HepG2 (cell line): ENCODE measurements around the gene TMEM63B. TPM values are rescaled to one million over a fixed set of nuclear protein-coding genes. Genes with fewer than 3 reads are reported as not detected.
A peak's percentile ranks its signal among the peaks of the same experiment; 100 is the strongest.

Experiments used
- ARID4A ChIP-seq: sonication (generic); formaldehyde crosslinking; IDR thresholded peaks from 2 replicates; pipeline ENCODE4 v1.5.0; 2020; ENCODE audit warnings: mild to moderate bottlenecking, missing genetic modification reagents, borderline replicate concordance
- ARNTL ChIP-seq: sonication (generic); formaldehyde crosslinking; IDR thresholded peaks from 2 replicates; pipeline ENCODE4 v1.4.0; 2020; ENCODE audit warnings: mild to moderate bottlenecking, missing genetic modification reagents
- ELF3 ChIP-seq: IDR thresholded peaks from 2 replicates; pipeline ENCODE4 v1.6.1; 2016; ENCODE audit warnings: missing genetic modification reagents, missing compliant biosample characterization
- FOXA1 ChIP-seq, 2 experiments: fragments of 450-650 bp in 1 of 2; sonication (generic) in 1 of 2; formaldehyde crosslinking in 1 of 2; IDR thresholded peaks; 2 replicates each; pipeline versions ENCODE4 v1.4.0 to v1.6.1; 2016 to 2020; ENCODE audit warnings: missing genetic modification reagents in 1 of 2
- KDM5A ChIP-seq: fragments of 200-600 bp; sonication (generic); IDR thresholded peaks from 2 replicates; pipeline ENCODE4 v1.7.0; 2018; ENCODE audit warnings: antibody characterized with exemption, mild to moderate bottlenecking, low read length, borderline replicate concordance
- SMYD3 ChIP-seq: sonication (generic); formaldehyde crosslinking; IDR thresholded peaks from 2 replicates; pipeline ENCODE4 v1.8.1; 2023; ENCODE audit warnings: mild to moderate bottlenecking, missing genetic modification reagents
- ZEB1 ChIP-seq: IDR thresholded peaks from 2 replicates; pipeline ENCODE4 v1.6.1; 2012; ENCODE audit warnings: mild to moderate bottlenecking, low read depth, inconsistent platforms; ENCODE audit not compliant: insufficient replicate concordance
- ZNF34 ChIP-seq: sonication (generic); formaldehyde crosslinking; IDR thresholded peaks from 2 replicates; pipeline ENCODE4 v1.4.0; 2020; ENCODE audit warnings: mild to moderate bottlenecking, missing genetic modification reagents, borderline replicate concordance
- ZNF597 ChIP-seq: sonication (generic); formaldehyde crosslinking; IDR thresholded peaks from 2 replicates; pipeline ENCODE4 v1.5.0; 2020; ENCODE audit warnings: missing genetic modification reagents
- polyA plus RNA-seq, 8 experiments: library from polyadenylated mRNA; depleted of rRNA in 3 of 8; stranded (reverse) in 7 of 8; unstranded in 1 of 8; fragments of >200 nt; fragmentation: Illumina TruSeq in 4 of 8; extraction: Trizol in 4 of 8; gene quantifications; 2 replicates each; pipeline versions ENCODE4 v1.2.1 to v1.2.3, GENCODE V29; 2011 to 2016; ENCODE audit warnings: low read depth in 4 of 8, missing spikeins in 1 of 8, mixed read lengths in 1 of 8; ENCODE audit not compliant: insufficient read depth in 1 of 8
- total RNA-seq, 5 experiments: library from RNA; depleted of rRNA; stranded (reverse); fragments of >200 nt; fragmentation: Illumina TruSeq; extraction: Trizol; gene quantifications; 2 replicates each; pipeline ENCODE4 v1.2.3, GENCODE V29; 2016; ENCODE audit warnings: low read depth in 1 of 5
- TF ChIP-seq, protein P1 (sequence below): sonication (generic); formaldehyde crosslinking; IDR thresholded peaks from 2 replicates; pipeline ENCODE4 v1.4.0; 2020; ENCODE audit warnings: mild to moderate bottlenecking, missing genetic modification reagents
- TF ChIP-seq, protein P2 (sequence below): sonication (generic); formaldehyde crosslinking; IDR thresholded peaks from 2 replicates; pipeline ENCODE4 v1.5.1; 2020; ENCODE audit warnings: mild to moderate bottlenecking, moderate library complexity, missing genetic modification reagents
- TF ChIP-seq, protein P3 (sequence below): IDR thresholded peaks from 2 replicates; pipeline ENCODE4 v1.6.1; 2016; ENCODE audit warnings: control low read depth
- TF ChIP-seq, protein P4 (sequence below): sonication (generic); formaldehyde crosslinking; IDR thresholded peaks from 2 replicates; pipeline ENCODE4 v1.5.1; 2020; ENCODE audit warnings: missing genetic modification reagents, mild to moderate bottlenecking, borderline replicate concordance
- TF ChIP-seq, protein P5 (sequence below): sonication (generic); formaldehyde crosslinking; IDR thresholded peaks from 2 replicates; pipeline ENCODE4 v1.8.1; 2023; ENCODE audit warnings: mild to moderate bottlenecking, moderate library complexity, missing genetic modification reagents

The TMEM63B gene
- total and polyA plus RNA-seq, 2 of the 13 experiments (the other 11 are each of a cell fraction or from before 2014, with no cell fraction given), result 27.4 to 75.8 TPM

DNA sequence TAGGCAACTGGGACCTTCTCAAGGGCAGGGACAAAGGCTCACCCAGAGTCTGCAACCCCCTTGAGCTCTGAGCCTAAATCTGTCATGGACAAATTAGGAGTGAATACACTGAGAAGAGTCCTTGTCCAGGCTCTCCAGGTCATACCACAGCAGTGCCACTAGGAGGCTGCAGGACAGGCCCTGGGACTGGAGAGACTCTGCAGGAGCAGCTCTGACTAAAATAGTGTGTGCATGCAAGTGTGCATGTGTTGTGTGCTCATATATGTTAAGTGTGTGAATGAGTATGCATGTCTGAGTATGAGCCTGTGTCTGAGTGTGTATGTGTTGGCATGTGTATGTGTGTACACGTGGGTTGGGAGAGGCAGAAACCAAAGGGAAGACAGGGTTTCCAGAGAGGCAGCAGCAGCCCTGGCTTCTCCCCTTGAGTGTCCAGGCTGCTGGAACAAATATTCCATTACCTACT is 27.2 kb upstream of the TMEM63B start (continued):
- peak; percentile 47; the same call in 1 of the 2 replicates for TF ChIP-seq ARID4A (CRISPR knock-in tag)
- TF ChIP-seq FOXA1 (IDR thresholded peaks at IDR 0.05), result no peak
- no peak for TF ChIP-seq FOXA1 (CRISPR knock-in tag; IDR thresholded peaks at IDR 0.05)
- no peak for TF ChIP-seq ZNF597
- no peak for TF ChIP-seq SMYD3 (CRISPR knock-in tag)
- TF ChIP-seq, protein P1, sequence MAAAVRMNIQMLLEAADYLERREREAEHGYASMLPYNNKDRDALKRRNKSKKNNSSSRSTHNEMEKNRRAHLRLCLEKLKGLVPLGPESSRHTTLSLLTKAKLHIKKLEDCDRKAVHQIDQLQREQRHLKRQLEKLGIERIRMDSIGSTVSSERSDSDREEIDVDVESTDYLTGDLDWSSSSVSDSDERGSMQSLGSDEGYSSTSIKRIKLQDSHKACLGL, result no peak
- TF ChIP-seq KDM5A, result no peak
- no peak for TF ChIP-seq ZEB1
- TF ChIP-seq ZNF34 (CRISPR knock-in tag), result no peak
- TF ChIP-seq, protein P2, sequence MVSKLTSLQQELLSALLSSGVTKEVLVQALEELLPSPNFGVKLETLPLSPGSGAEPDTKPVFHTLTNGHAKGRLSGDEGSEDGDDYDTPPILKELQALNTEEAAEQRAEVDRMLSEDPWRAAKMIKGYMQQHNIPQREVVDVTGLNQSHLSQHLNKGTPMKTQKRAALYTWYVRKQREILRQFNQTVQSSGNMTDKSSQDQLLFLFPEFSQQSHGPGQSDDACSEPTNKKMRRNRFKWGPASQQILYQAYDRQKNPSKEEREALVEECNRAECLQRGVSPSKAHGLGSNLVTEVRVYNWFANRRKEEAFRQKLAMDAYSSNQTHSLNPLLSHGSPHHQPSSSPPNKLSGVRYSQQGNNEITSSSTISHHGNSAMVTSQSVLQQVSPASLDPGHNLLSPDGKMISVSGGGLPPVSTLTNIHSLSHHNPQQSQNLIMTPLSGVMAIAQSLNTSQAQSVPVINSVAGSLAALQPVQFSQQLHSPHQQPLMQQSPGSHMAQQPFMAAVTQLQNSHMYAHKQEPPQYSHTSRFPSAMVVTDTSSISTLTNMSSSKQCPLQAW, result no peak
- TF ChIP-seq ARNTL, result no peak
- TF ChIP-seq, protein P3, sequence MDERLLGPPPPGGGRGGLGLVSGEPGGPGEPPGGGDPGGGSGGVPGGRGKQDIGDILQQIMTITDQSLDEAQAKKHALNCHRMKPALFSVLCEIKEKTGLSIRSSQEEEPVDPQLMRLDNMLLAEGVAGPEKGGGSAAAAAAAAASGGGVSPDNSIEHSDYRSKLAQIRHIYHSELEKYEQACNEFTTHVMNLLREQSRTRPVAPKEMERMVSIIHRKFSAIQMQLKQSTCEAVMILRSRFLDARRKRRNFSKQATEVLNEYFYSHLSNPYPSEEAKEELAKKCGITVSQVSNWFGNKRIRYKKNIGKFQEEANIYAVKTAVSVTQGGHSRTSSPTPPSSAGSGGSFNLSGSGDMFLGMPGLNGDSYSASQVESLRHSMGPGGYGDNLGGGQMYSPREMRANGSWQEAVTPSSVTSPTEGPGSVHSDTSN, result no peak
- TF ChIP-seq, protein P4, sequence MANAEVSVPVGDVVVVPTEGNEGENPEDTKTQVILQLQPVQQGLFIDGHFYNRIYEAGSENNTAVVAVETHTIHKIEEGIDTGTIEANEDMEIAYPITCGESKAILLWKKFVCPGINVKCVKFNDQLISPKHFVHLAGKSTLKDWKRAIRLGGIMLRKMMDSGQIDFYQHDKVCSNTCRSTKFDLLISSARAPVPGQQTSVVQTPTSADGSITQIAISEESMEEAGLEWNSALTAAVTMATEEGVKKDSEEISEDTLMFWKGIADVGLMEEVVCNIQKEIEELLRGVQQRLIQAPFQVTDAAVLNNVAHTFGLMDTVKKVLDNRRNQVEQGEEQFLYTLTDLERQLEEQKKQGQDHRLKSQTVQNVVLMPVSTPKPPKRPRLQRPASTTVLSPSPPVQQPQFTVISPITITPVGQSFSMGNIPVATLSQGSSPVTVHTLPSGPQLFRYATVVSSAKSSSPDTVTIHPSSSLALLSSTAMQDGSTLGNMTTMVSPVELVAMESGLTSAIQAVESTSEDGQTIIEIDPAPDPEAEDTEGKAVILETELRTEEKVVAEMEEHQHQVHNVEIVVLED, result peak; percentile 25; the same call in 1 of the 2 replicates
- TF ChIP-seq ELF3 (CRISPR knock-in tag), result no peak
- TF ChIP-seq, protein P5, sequence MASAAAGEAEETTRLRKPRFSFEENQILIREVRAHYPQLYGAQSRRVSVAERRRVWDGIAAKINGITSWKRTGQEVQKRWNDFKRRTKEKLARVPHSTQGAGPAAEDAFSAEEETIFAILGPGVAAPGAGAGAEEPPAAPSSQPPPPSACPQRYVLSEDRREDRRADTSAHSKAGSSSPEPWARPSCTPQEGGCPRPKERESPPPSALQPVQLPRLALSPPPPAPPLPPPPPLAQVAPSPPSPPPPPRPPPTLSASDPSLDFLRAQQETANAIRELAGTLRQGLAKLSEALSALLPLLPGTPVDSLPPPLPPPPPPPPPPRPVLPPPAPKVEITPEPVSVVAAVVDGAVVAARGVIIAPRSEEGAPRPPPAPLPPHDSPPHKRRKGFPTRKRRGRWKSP, result no peak
